ENCODE data around the gene CD247. TPM values are rescaled to one million over a fixed set of nuclear protein-coding genes. Genes with fewer than 3 reads are reported as not detected.

CD247 gene
- total RNA-seq, 1 donor from 2014 or later, result not detected

GRCh38 chr1:167512046-167512654 is 6.2 kb downstream of the CD247 start:
- no peaks in the 10 kb centered on the region for H3K36me3 ChIP-seq (ENCODE audit: control insufficient read depth, insufficient read depth, low read length)
- no peak overlapping the region for H3K4me3 ChIP-seq (ENCODE audit: low read depth, low read length)
- TF ChIP-seq CTCF (IDR thresholded peaks at IDR 0.05; ENCODE audit: insufficient read depth, low read length, poor library complexity, severe bottlenecking), result no peak
- peaks cover 7% of the 10 kb centered on the region for H3K27me3 ChIP-seq (ENCODE audit: control insufficient read depth, insufficient read depth, low read length)
- no peak for DNase-seq (ENCODE audit: low read depth)

- Histone ChIP-seq H3K4me3 (ENCODE audit: low read depth, low read length) (no peak overlapping the region), H3K27me3 (ENCODE audit: control insufficient read depth, insufficient read depth, low read length) (peaks cover 7% of the 10 kb centered on the region), H3K36me3 (ENCODE audit: control insufficient read depth, insufficient read depth, low read length) (no peaks in the 10 kb centered on the region)
- TF ChIP-seq CTCF (IDR thresholded peaks at IDR 0.05; ENCODE audit: insufficient read depth, low read length, poor library complexity, severe bottlenecking), result no peak
- no peak for DNase-seq (ENCODE audit: low read depth)
Observed at GRCh38 chr1:167511374-167511986, 6.8 kb downstream of the CD247 start.

GRCh38 chr1:167510881-167511280 is 7.4 kb downstream of the CD247 start:
- TF ChIP-seq CTCF (IDR thresholded peaks at IDR 0.05; ENCODE audit: insufficient read depth, low read length, poor library complexity, severe bottlenecking), result no peak
- DNase-seq (ENCODE audit: low read depth), result no peak
- Histone ChIP-seq H3K36me3 (ENCODE audit: control insufficient read depth, insufficient read depth, low read length) (no peaks in the 10 kb centered on the region), H3K27me3 (ENCODE audit: control insufficient read depth, insufficient read depth, low read length) (peaks cover 7% of the 10 kb centered on the region), H3K4me3 (ENCODE audit: low read depth, low read length) (no peak overlapping the region)

- H3K36me3 ChIP-seq (ENCODE audit: control insufficient read depth, insufficient read depth, low read length), result no peaks in the 10 kb centered on the region
- TF ChIP-seq CTCF (IDR thresholded peaks at IDR 0.05; ENCODE audit: insufficient read depth, low read length, poor library complexity, severe bottlenecking), result no peak
- no peak for DNase-seq (ENCODE audit: low read depth)
- H3K27me3 ChIP-seq (ENCODE audit: control insufficient read depth, insufficient read depth, low read length), result peaks cover 10% of the 10 kb centered on the region
- H3K4me3 ChIP-seq (ENCODE audit: low read depth, low read length), result no peak overlapping the region
Observed at GRCh38 chr1:167510244-167510643, 8.1 kb downstream of the CD247 start.

GRCh38 chr1:167509587-167509986 is 8.7 kb downstream of the CD247 start:
- no peak for TF ChIP-seq CTCF (IDR thresholded peaks at IDR 0.05; ENCODE audit: insufficient read depth, low read length, poor library complexity, severe bottlenecking)

GRCh38 chr1:167507719-167508118 is 10.6 kb downstream of the CD247 start:
- H3K36me3 ChIP-seq (ENCODE audit: control insufficient read depth, insufficient read depth, low read length), result no peaks in the 10 kb centered on the region
- no peak for TF ChIP-seq CTCF (IDR thresholded peaks at IDR 0.05; ENCODE audit: insufficient read depth, low read length, poor library complexity, severe bottlenecking)
- H3K4me3 ChIP-seq (ENCODE audit: low read depth, low read length), result no peak overlapping the region
- DNase-seq (ENCODE audit: low read depth), result no peak
- H3K27me3 ChIP-seq (ENCODE audit: control insufficient read depth, insufficient read depth, low read length), result peaks cover 23% of the 10 kb centered on the region

More at GRCh38 chr1:167509587-167509986, 8.7 kb downstream of the CD247 start:
- Histone ChIP-seq H3K36me3 (ENCODE audit: control insufficient read depth, insufficient read depth, low read length) (no peaks in the 10 kb centered on the region), H3K27me3 (ENCODE audit: control insufficient read depth, insufficient read depth, low read length) (peaks cover 10% of the 10 kb centered on the region), H3K4me3 (ENCODE audit: low read depth, low read length) (no peak overlapping the region)
- no peak for DNase-seq (ENCODE audit: low read depth)

Data from kidney epithelial cell (primary cell).